GM23338 (cell line): ENCODE measurements around the gene PBOV1. TPM values are rescaled to one million over a fixed set of nuclear protein-coding genes. Genes with fewer than 3 reads are reported as not detected.
A peak's percentile ranks its signal among the peaks of the same experiment; 100 is the strongest.

Source experiments
- ATAC-seq: fragments of 200-7000 bp; cut with Tn5 transposase; 3 replicates; pipeline ENCODE4 v1.9.1; 2020
- DNase-seq: peaks from one replicate; pipeline ENCODE4 v3.0.0-alpha.2; 2015; ENCODE audit warnings: low spot score
- H2AFZ ChIP-seq: fragments of 200-600 bp; sonication (generic); 2 replicates; pipeline ENCODE4 v1.8.0; 2016; ENCODE audit warnings: antibody characterized with exemption, mild to moderate bottlenecking, moderate library complexity
- H3F3A ChIP-seq: fragments of 200-600 bp; sonication (generic); replicated peaks from 2 replicates; pipeline ENCODE4 v1.8.0; 2017; ENCODE audit warnings: antibody characterized with exemption, mixed run types, low read depth
- H3K27ac ChIP-seq: fragments of 200-600 bp; sonication (generic); 2 replicates; pipeline ENCODE4 v1.6.1; 2016; ENCODE audit warnings: low read depth
- H3K27me3 ChIP-seq: fragments of 200-600 bp; sonication (generic); 2 replicates; pipeline ENCODE4 v1.8.0; 2016; ENCODE audit warnings: mild to moderate bottlenecking, mixed run types, moderate library complexity; ENCODE audit not compliant: insufficient read depth
- H3K36me3 ChIP-seq: fragments of 200-600 bp; sonication (generic); 2 replicates; pipeline ENCODE4 v1.8.0; 2016; ENCODE audit warnings: mild to moderate bottlenecking; ENCODE audit not compliant: insufficient read depth
- H3K4me1 ChIP-seq: fragments of 200-600 bp; sonication (generic); 2 replicates; pipeline ENCODE4 v1.8.0; 2016; ENCODE audit warnings: mild to moderate bottlenecking, moderate library complexity; ENCODE audit not compliant: insufficient read depth
- H3K4me2 ChIP-seq: fragments of 200-600 bp; sonication (generic); 2 replicates; pipeline ENCODE4 v1.7.1; 2017; ENCODE audit warnings: mixed run types
- H3K4me3 ChIP-seq: fragments of 200-600 bp; sonication (generic); 2 replicates; pipeline ENCODE4 v1.6.1; 2016; ENCODE audit warnings: mixed run types
- H3K79me2 ChIP-seq: fragments of 200-600 bp; sonication (generic); replicated peaks from 2 replicates; pipeline ENCODE4 v1.8.0; 2017; ENCODE audit warnings: mild to moderate bottlenecking; ENCODE audit not compliant: insufficient read depth
- H3K9me2 ChIP-seq: fragments of 200-600 bp; sonication (generic); 2 replicates; pipeline ENCODE4 v1.8.0; 2017; ENCODE audit not compliant: insufficient read depth
- H4K20me1 ChIP-seq: fragments of 200-600 bp; sonication (generic); replicated peaks from 2 replicates; pipeline ENCODE4 v1.8.0; 2017; ENCODE audit warnings: mild to moderate bottlenecking; ENCODE audit not compliant: insufficient read depth
- H3K27ac Mint-ChIP-seq: 2 replicates; pipeline ENCODE4 v1.8.0; 2020; ENCODE audit warnings: inconsistent platforms, mild to moderate bottlenecking, moderate library complexity, mixed read lengths
- H3K27me3 Mint-ChIP-seq: 3 replicates; pipeline ENCODE4 v1.8.0; 2022; ENCODE audit warnings: low read depth, mild to moderate bottlenecking, moderate library complexity, mixed read lengths, inconsistent platforms; ENCODE audit not compliant: insufficient read depth, poor library complexity
- H3K36me3 Mint-ChIP-seq: 3 replicates; pipeline ENCODE4 v1.8.0; 2021; ENCODE audit warnings: low read depth, mild to moderate bottlenecking, inconsistent platforms, moderate library complexity, mixed read lengths
- H3K4me1 Mint-ChIP-seq: 3 replicates; pipeline ENCODE4 v1.8.0; 2020; ENCODE audit warnings: mild to moderate bottlenecking, inconsistent platforms, mixed read lengths
- H3K4me3 Mint-ChIP-seq: 3 replicates; pipeline ENCODE4 v1.8.0; 2021; ENCODE audit warnings: moderate library complexity, mild to moderate bottlenecking, inconsistent platforms, mixed read lengths
- H3K9me3 Mint-ChIP-seq: 3 replicates; pipeline ENCODE4 v1.8.0; 2020; ENCODE audit warnings: moderate library complexity, mild to moderate bottlenecking, inconsistent platforms, mixed read lengths
- CREB1 ChIP-seq: fragments of 250-450 bp; sonication (Bioruptor Pico); IDR thresholded peaks from 2 replicates; pipeline ENCODE4 v1.5.0; 2020; ENCODE audit warnings: low read depth, mild to moderate bottlenecking, moderate library complexity
- CTCF ChIP-seq, 2 experiments: fragments of 200-600 bp in 1 of 2; sonication (generic) in 1 of 2; conservative IDR thresholded peaks; 2 replicates each; pipeline versions ENCODE4 v1.5.1 to v1.6.1; 2016 to 2017; ENCODE audit warnings: antibody characterized with exemption in 2 of 2, low read depth in 2 of 2, mild to moderate bottlenecking in 2 of 2, moderate library complexity in 1 of 2
- ETS1 ChIP-seq: IDR thresholded peaks from 2 replicates; pipeline ENCODE4 v1.6.1; 2016; ENCODE audit warnings: antibody characterized with exemption
- EZH2 ChIP-seq: fragments of 200-600 bp; sonication (generic); IDR thresholded peaks from one replicate; pipeline ENCODE4 v1.8.0; 2017; ENCODE audit warnings: antibody characterized with exemption, mild to moderate bottlenecking, low read depth; ENCODE audit not compliant: unreplicated experiment
- EZH2phosphoT487 ChIP-seq: fragments of 200-600 bp; sonication (generic); IDR thresholded peaks from one replicate; pipeline ENCODE4 v1.8.1; 2018; ENCODE audit warnings: antibody characterized with exemption; ENCODE audit not compliant: unreplicated experiment
- JUNB ChIP-seq: IDR thresholded peaks from one replicate; pipeline ENCODE4 v1.6.1; 2016; ENCODE audit warnings: antibody characterized with exemption; ENCODE audit not compliant: unreplicated experiment
- NANOG ChIP-seq: IDR thresholded peaks from 2 replicates; pipeline ENCODE4 v1.6.1; 2016; ENCODE audit warnings: antibody characterized with exemption, borderline replicate concordance
- POLR2AphosphoS5 ChIP-seq: IDR thresholded peaks from 2 replicates; pipeline ENCODE4 v1.6.1; 2016; ENCODE audit warnings: antibody characterized with exemption, low read depth
- REST ChIP-seq: IDR thresholded peaks from one replicate; pipeline ENCODE4 v1.6.1; 2018; ENCODE audit warnings: antibody characterized with exemption; ENCODE audit not compliant: unreplicated experiment
- STAT1 ChIP-seq: IDR thresholded peaks from one replicate; pipeline ENCODE4 v1.6.1; 2016; ENCODE audit warnings: antibody characterized with exemption; ENCODE audit not compliant: unreplicated experiment
- ZNF114 ChIP-seq: fragments of 250-450 bp; sonication (Bioruptor Pico); IDR thresholded peaks from 2 replicates; pipeline ENCODE4 v1.5.0; 2020; ENCODE audit warnings: mild to moderate bottlenecking, moderate library complexity
- ZNF331 ChIP-seq: fragments of 250-450 bp; sonication (Bioruptor Pico); IDR thresholded peaks from 2 replicates; pipeline ENCODE4 v1.5.0; 2020; ENCODE audit warnings: low read depth, mild to moderate bottlenecking, moderate library complexity
- ZNF462 ChIP-seq: fragments of 250-450 bp; sonication (Bioruptor Pico); IDR thresholded peaks from 2 replicates; pipeline ENCODE4 v1.5.0; 2020; ENCODE audit warnings: mild to moderate bottlenecking, moderate library complexity
- polyA plus RNA-seq: library from polyadenylated mRNA; unstranded; fragments of >200 nt; fragmentation: Nextera tagmentation; extraction: Ambion mirVana; gene quantifications from 2 replicates; pipeline ENCODE4 v1.2.1, GENCODE V29; 2016
- total RNA-seq: library from RNA; depleted of rRNA; stranded (reverse); fragments of >200 nt; shearing (Covaris generic); gene quantifications from 2 replicates; pipeline ENCODE4 v1.2.3, GENCODE V29; 2014

PBOV1 gene
- total and polyA plus RNA-seq, 2 experiments from 2014 or later = not detected

GRCh38 chr6:138246650-138247440 is 28.6 kb upstream of the PBOV1 start:
- no peaks in the 10 kb centered on the region for H3K4me1 Mint-ChIP-seq
- ATAC-seq = no peak
- H3K4me3 Mint-ChIP-seq = no peak overlapping the region
- no peaks in the 10 kb centered on the region for H3K27me3 ChIP-seq
- no peaks in the 10 kb centered on the region for H3K9me3 Mint-ChIP-seq
- 0 out of 3 replicates have a peak, but pooled peaks cover 2% of the 10 kb centered on the region for H3K36me3 Mint-ChIP-seq
- no peaks in the 10 kb centered on the region for H3K27me3 Mint-ChIP-seq
- peak overlapping the region; percentile 9; the same call in 1 of the 2 replicates for H3K27ac ChIP-seq
- no peaks in the 10 kb centered on the region for H3F3A ChIP-seq
- TF ChIP-seq ZNF462 (CRISPR knock-in tag) = no peak
- TF ChIP-seq EZH2phosphoT487 = no peak
- no peak for TF ChIP-seq JUNB
- TF ChIP-seq STAT1 = no peak
- TF ChIP-seq CREB1 (CRISPR knock-in tag) = no peak
- no peak for TF ChIP-seq ZNF331 (CRISPR knock-in tag)
- TF ChIP-seq REST = no peak
- TF ChIP-seq ZNF114 (CRISPR knock-in tag) = no peak
- no peak for TF ChIP-seq POLR2AphosphoS5
- no peak for TF ChIP-seq ETS1
- TF ChIP-seq NANOG = no peak
- TF ChIP-seq EZH2 = no peak
- TF ChIP-seq CTCF (conservative IDR thresholded peaks at IDR 0.05; ENCODE audit: low read depth in 2 of 2) = no peak
- DNase-seq = no peak
- no peak overlapping the region for H3K27ac Mint-ChIP-seq
- H3K9me2 ChIP-seq = no peaks in the 10 kb centered on the region
- H4K20me1 ChIP-seq = no peaks in the 10 kb centered on the region; the same call in 1 of the 2 replicates
- no peak overlapping the region for H3K4me3 ChIP-seq
- H2AFZ ChIP-seq = no peak overlapping the region
- H3K4me2 ChIP-seq = no peak overlapping the region
- no peaks in the 10 kb centered on the region for H3K4me1 ChIP-seq
- no peaks in the 10 kb centered on the region for H3K36me3 ChIP-seq
- H3K79me2 ChIP-seq = no peaks in the 10 kb centered on the region
